RWPE1 (cell line): Measurements from ENCODE around the gene TMEM253.

Experiments
- CTCF ChIA-PET: fragments of 350-600 bp; sonication (Branson Sonifier 250); formaldehyde crosslinking; extraction: SDS; loops from one replicate; lab custom pipeline; 2021; lab: Yijun Ruan, JAX
- POLR2A ChIA-PET: fragments of 400-600 bp; formaldehyde crosslinking; extraction: SDS; loops from one replicate; lab custom pipeline; 2020; ENCODE audit warnings: antibody characterized with exemption; ENCODE audit not compliant: low non-redundant PET; lab: Yijun Ruan, JAX
- DNase-seq: peaks from one replicate; pipeline ENCODE4 v3.0.0; 2012; ENCODE audit warnings: low spot score
- H3K27ac ChIP-seq: fragments of 450-650 bp; 2 replicates; pipeline ENCODE4 v1.5.1; 2017
- CTCF ChIP-seq: fragments of 450-650 bp; conservative IDR thresholded peaks from 2 replicates; pipeline ENCODE4 v1.5.1; 2017; ENCODE audit warnings: low read depth, mild to moderate bottlenecking

TMEM253 gene

GRCh38 chr14:21098892-21099595, 1.8 kb upstream of the TMEM253 start:
- CTCF ChIA-PET: no interaction called here

GRCh38 chr14:21099596-21099985, 1.3 kb upstream of the TMEM253 start:
- TF ChIP-seq CTCF: no peak
- H3K27ac ChIP-seq: peak overlapping the region; percentile 94
- ChIA-PET POLR2A (no interaction called here), CTCF (interaction anchor here (0.6 kb wide), 1 partner anchor 76 kb away, joined by 5 read pairs; no protein-coding TSS in a partner anchor)
- DNase-seq: no peak

More at GRCh38 chr14:21098892-21099595, 1.8 kb upstream of the TMEM253 start:
- no peak for DNase-seq
- TF ChIP-seq CTCF: no peak
- POLR2A ChIA-PET: no interaction called here
- peak overlapping the region; percentile 94 for H3K27ac ChIP-seq

GRCh38 chr14:21101802-21102413, 1.0 kb downstream of the TMEM253 start:
- TF ChIP-seq CTCF: no peak
- peak overlapping the region; percentile 98 for H3K27ac ChIP-seq
- DNase-seq: peak; percentile 28
- POLR2A ChIA-PET: no interaction called here
- CTCF ChIA-PET: interaction anchor here (0.7 to 6.9 kb wide), 3 partner anchors 9 to 50 kb away, joined by 3 to 72 read pairs (median 70); no protein-coding TSS in a partner anchor

GRCh38 chr14:21102521-21103410, 1.9 kb downstream of the TMEM253 start:
- no peak for TF ChIP-seq CTCF
- CTCF ChIA-PET: interaction anchor here (0.7 to 6.9 kb wide), 7 partner anchors 9 to 132 kb away, joined by 3 to 72 read pairs (median 10); partner anchors contain the start of gene ARHGEF40
- DNase-seq: no peak
- POLR2A ChIA-PET: no interaction called here
- H3K27ac ChIP-seq: peak overlapping the region; percentile 98

GRCh38 chr14:21103411-21103709, 2.5 kb downstream of the TMEM253 start:
- H3K27ac ChIP-seq: peak overlapping the region; percentile 98
- ChIA-PET POLR2A (no interaction called here), CTCF (interaction anchor here (0.7 to 6.9 kb wide), 9 partner anchors 10 to 133 kb away, joined by 3 to 72 read pairs (median 10); partner anchors contain the start of genes ARHGEF40 and OR5AU1)
- TF ChIP-seq CTCF: peak; percentile 79
- DNase-seq: no peak
